Measurements from ENCODE around the gene SEPTIN3. TPM values are rescaled to one million over a fixed set of nuclear protein-coding genes. Genes with fewer than 3 reads are reported as not detected.

SEPTIN3 gene
- total RNA-seq, 1 experiment from 2014 or later: 3.9 TPM

- intact Hi-C loops (cut with micrococcal nuclease; ENCODE audit: unreplicated experiment): no loop called here
- POLR2A ChIA-PET: no interaction called here
- H3K4me1 ChIP-seq (ENCODE audit: control insufficient read depth, insufficient read depth, low read length): no peaks in the 10 kb centered on the region
- H3K9me3 ChIP-seq (ENCODE audit: control insufficient read depth, insufficient read depth, low read depth, low read length): no peaks in the 10 kb centered on the region
- DNase-seq (ENCODE audit: low read depth, low spot score) (no peak), ATAC-seq (no peak)
- TF ChIP-seq POLR2AphosphoS5 (IDR thresholded peaks at IDR 0.05; ENCODE audit: low read depth, low read length): no peak
- TF ChIP-seq CTCF (IDR thresholded peaks at IDR 0.05): no peak
- no peak for TF ChIP-seq TCF7L2 (IDR thresholded peaks at IDR 0.05; ENCODE audit: low read depth, low read length)
- TF ChIP-seq SIN3A (IDR thresholded peaks at IDR 0.05; ENCODE audit: borderline replicate concordance, insufficient read depth, low read depth, low read length): no peak
- TF ChIP-seq REST (IDR thresholded peaks at IDR 0.05; ENCODE audit: insufficient read depth in 1 of 2, low read depth in 2 of 2, low read length in 1 of 2): no peak
- H3K4me3 ChIP-seq (ENCODE audit: low read depth in 2 of 2, low read length in 2 of 2): no peak overlapping the region
- CTCF ChIA-PET: interaction anchor here (0.6 kb wide), 1 partner anchor 238 kb away, joined by 5 read pairs; no protein-coding TSS in a partner anchor
- BruUV-seq (replicated peaks): no TSS peak
- no peaks in the 10 kb centered on the region; the same call in 1 of the 2 replicates for H3K27me3 ChIP-seq (ENCODE audit: control insufficient read depth, insufficient read depth, low read length)
- no peak overlapping the region for H3K27ac ChIP-seq (ENCODE audit: low read length)
- H3K36me3 ChIP-seq (ENCODE audit: control insufficient read depth, insufficient read depth, low read length): no peaks in the 10 kb centered on the region
- in situ Hi-C loops (cut with HindIII; ENCODE audit: low pct_unique_long_range_greater_than_20kb, low sequenced_read_pairs): no loop called here
These were observed 39.8 kb upstream of the SEPTIN3 start for GRCh38 chr22:41929418-41929810.

GRCh38 chr22:41931701-41932269 is 37.5 kb upstream of the SEPTIN3 start:
- no peak for DNase-seq (ENCODE audit: low read depth, low spot score)
- BruUV-seq (replicated peaks): no TSS peak
- H3K27me3 ChIP-seq (ENCODE audit: control insufficient read depth, insufficient read depth, low read length): no peaks in the 10 kb centered on the region
- ChIA-PET POLR2A (no interaction called here), CTCF (no interaction called here)
- intact Hi-C loops (cut with micrococcal nuclease; ENCODE audit: unreplicated experiment) (no loop called here), in situ Hi-C loops (cut with HindIII; ENCODE audit: low pct_unique_long_range_greater_than_20kb, low sequenced_read_pairs) (no loop called here)
- H3K9me3 ChIP-seq (ENCODE audit: control insufficient read depth, insufficient read depth, low read depth, low read length): no peaks in the 10 kb centered on the region
- H3K4me1 ChIP-seq (ENCODE audit: control insufficient read depth, insufficient read depth, low read length): no peaks in the 10 kb centered on the region
- TF ChIP-seq CTCF (IDR thresholded peaks at IDR 0.05) (no peak), TCF7L2 (IDR thresholded peaks at IDR 0.05; ENCODE audit: low read depth, low read length) (no peak), REST (IDR thresholded peaks at IDR 0.05; ENCODE audit: insufficient read depth in 1 of 2, low read depth in 2 of 2, low read length in 1 of 2) (no peak), SIN3A (IDR thresholded peaks at IDR 0.05; ENCODE audit: borderline replicate concordance, insufficient read depth, low read depth, low read length) (no peak), POLR2AphosphoS5 (IDR thresholded peaks at IDR 0.05; ENCODE audit: low read depth, low read length) (no peak)
- no peak overlapping the region for H3K4me3 ChIP-seq (ENCODE audit: low read depth in 2 of 2, low read length in 2 of 2)
- no peaks in the 10 kb centered on the region for H3K36me3 ChIP-seq (ENCODE audit: control insufficient read depth, insufficient read depth, low read length)
- no peak overlapping the region for H3K27ac ChIP-seq (ENCODE audit: low read length)
- no peak for ATAC-seq
